DMS53 treated with DMSO at 0.1 percent for 48 hours (cell line): ENCODE data around the gene HIGD1A.
A peak's percentile ranks its signal among the peaks of the same experiment; 100 is the strongest.

Experiments used
- DNase-seq: peaks from one replicate; lab custom pipeline; 2025; ENCODE audit not compliant: unreplicated experiment; lab: John Stamatoyannopoulos, UW

Gene HIGD1A

DNA sequence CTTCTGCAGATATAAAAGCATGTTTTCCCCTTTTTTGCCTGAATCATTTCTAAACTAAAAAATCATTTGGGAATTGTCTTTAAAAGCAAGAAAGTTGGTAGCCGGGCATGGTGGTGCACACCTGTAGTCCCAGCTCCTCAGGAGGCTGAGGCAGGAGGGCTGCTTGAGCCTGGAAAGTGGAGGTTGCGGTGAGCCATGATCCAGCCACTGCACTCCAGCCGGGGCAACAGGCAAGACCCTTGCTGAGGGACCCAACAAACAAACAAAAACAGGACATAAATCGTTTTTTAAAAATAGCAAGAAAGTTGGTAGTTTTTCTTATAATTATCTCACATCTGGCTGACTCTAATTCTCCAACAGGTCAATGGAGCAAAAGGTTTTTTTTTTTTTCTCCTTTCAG, 2.5 kb downstream of the HIGD1A start:
- DNase-seq: no peak

DNA sequence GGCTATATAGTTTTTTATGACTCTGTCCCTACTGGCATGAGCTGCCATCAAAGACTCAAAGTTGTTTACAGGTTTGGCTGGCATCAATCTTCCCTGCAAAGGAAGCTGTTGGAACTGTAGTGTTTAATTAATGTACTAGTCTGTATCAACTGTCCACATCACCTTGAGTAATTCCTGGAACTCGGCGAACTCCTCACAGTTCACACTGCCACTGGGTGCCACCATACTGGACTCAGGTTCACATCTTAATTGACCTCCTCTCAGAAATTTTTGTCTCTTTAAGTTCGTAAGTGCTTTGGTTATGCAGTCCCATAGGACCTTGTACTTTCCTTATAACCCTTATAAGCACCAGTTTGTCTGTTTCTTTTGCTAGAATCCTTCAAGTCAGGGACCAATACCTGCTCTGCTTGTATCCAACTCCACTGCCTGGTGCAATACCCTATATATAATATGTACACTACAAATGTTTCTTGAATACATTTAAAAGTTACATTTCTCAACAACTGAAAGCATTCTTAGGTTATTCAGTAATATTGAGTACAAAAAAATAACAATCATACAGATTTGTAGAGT, 3.2 kb downstream of the HIGD1A start:
- DNase-seq: no peak

DNA sequence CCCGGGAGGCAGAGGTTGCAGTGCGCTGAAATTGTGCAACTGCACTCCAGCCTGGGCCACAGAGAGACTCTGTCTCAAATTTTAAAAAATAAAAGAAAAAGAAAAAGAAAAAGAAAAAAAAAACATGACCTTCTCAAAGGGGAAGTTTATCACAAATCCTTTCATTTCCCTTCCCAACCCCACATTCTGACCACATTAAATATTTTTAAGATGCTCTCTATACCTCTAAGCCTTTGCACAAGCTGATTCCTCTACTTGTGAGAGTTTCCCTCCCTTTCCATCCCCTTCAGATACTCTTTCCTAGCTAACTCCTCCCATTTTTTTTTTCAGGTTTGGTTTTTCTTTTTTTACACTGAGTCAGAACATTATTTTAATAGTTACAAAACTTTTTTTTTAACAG, 4.0 kb downstream of the HIGD1A start:
- DNase-seq: no peak

DNA sequence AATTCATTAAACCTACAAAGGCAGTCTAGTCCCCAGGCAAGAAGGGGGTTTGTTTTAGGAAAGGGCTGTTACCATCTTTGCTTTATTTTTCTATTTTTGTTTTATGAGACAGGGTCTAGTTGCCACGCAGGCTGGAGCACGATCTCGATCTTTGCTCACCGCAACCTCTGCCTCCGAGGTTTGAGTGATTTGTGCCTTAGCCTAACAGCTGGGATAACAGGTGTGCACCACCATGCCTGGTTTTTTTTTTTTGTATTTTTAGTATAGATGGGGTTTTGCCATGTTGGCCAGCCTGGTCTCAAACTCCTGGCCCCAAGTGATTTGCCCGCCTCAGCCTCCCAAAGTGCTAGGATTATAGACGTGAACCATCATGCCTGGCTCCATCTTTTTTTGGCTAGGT, 4.9 kb downstream of the HIGD1A start:
- no peak for DNase-seq

DNA sequence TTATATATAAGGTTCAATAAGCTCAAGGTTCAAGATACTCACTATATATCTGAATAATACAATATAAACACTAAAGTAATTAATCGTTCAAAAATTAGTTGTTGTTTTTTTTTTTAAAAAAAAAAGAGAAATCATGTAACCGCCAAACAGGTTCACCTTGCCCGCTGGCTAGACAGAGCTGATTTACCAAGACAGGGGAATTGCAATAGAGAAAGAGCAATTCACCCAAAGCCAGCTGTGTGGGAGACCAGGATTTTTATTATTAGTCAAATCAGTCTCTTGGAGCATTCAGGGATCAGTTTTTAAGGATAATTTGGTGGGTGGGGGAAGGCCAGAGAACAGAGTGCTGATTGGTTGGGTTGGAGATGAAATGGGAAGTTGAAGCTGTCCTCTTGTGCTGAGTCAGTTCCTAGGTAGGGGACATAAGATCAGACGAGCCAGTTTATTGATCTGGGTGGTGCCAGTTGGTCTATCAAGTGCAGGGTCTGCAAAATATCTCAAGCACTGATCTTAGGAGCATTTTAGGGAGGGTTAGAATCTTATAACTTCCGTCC, 7.9 kb downstream of the HIGD1A start:
- no peak for DNase-seq

DNA sequence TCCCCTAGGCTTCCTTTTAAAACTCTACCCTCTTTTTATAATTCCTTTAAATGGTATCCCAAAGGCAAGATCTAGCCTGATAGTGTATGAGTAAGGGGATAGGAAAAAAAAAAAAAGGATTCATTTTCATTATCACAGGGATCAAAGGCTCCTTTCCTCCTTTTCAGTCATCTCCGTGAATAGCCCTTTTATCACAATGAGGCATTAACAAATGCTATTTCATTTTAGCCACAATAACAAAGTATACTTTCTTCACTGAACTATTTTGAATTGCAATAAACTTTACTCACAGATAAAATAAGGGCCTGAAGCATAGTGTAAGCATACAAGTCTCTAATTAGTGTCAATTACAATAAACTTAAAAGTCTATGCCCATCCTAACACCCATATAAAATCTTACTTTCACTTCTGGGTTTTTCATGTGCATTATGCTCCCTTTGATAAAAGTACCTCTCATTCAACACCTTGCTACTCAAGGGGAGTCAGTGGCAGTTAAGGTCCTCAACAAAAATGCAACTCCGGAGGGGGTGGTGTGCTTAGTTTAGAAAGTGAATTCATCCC, 8.6 kb downstream of the HIGD1A start:
- DNase-seq: no peak

DNA sequence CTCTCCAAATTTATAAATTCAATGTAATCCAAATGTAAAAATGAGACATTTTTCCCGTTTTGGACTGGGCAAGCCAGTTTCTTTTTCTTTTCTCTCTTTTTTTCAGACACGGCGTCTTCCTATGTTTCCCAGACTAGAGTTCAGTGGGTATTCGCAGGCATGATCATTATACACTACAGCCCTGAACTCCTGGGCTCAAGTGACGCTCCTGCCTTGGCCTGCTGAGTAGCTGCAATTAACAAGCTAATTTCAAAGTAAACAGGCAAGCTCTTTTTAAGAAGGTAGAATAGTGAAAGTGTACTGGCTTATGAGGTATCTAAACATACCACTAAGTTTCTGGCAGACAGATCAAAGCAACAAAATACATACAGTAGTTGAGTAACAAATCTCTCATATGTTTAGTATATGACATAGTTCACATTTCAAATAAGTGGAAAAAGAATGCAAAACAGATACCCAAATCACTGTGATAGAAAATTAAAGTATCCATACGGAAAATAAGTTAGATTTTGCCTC, 13.5 kb downstream of the HIGD1A start:
- DNase-seq: no peak

DNA sequence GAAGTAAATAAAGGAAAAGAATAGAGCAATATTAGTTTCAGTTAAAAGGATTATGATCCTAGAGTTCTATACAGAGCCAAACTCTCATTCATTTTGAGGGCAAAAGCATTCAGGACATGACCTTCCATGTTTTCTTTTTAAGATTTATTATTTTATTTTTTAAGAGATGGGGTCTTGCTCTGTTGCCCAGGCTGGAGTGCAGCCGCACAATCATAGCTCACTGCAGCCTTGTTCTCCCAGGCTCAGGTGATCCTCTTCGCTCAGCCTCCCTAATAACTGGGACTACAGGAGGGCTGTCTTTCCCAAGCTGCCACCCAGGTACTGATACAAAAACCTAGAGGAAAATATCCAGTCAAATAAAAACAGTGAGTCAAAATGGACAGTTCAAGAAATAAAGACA, 17.7 kb downstream of the HIGD1A start:
- no peak for DNase-seq

DNA sequence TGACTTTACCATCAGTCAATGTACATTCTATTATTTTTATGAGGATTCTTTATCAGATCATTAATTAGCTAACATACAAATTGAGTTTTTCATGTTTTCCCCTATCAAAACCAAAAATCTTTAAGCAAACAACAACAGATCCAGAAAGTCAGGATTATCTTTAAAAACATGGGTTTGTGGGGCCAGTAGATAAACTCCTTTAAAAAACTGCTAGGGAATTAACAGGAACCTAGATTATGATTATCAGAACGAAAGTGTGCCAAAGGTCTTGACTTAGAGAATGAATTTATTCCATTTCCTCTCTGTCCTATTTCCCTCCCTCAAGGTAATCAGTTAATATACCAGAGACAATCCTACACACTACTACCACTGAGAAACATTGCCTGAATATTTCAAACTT, 18.1 kb downstream of the HIGD1A start:
- no peak for DNase-seq

DNA sequence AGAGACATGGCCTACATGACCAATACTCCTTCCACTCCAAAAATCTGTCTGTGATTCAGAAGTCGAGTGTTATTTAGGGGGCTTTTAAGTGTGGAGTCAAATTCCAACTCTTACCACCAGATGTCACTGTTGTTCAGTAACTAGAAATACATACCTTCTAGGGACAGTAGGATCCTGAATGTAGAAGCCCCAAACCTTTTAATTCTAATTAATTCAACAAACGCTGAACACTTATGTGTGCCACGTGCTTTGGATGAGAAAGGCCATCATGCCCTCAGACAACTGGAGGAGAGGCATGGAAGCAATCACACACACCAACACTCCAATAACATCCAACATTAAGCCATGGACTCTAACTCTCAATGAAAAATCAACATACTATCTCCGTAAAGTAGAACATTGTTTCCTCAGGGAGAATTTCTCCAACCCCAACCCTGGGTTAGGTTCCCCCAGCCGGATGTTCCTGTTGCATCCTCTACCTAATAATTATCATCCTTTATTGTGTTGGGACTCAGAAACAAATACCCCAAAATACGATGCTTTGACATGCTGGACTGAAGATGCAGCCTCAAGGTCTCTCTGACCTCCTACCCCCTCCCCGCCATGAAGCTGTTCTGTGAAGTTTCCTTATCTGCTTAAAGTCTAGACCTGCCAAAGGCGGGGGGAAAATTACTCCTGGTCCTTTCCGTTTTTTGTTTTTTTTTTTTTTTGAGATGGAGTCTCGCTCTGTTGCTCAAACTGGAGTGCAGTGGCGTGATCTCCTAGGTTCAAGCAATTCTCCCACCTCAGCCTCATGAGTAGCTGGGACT, 23.2 kb downstream of the HIGD1A start:
- DNase-seq: peak; percentile 5

DNA sequence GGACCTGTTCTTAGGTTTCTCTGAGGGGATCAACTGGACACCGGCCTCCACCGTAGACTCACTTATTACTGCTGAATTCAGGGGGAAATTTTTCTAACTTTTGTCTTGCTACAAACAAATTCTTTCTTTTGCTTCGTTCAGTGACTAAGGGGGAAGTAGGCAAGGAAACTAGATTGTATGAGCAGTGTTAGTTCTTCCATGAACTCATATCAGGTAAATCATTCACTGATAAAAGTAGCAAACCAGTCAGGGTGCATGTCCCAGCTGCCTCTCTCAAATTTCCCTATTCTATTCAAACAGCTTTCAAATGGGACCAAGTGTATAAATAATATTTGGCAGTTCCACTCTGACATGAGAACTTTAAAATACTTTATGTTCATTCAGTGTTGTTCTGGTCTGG, 23.9 kb downstream of the HIGD1A start:
- DNase-seq: no peak

DNA sequence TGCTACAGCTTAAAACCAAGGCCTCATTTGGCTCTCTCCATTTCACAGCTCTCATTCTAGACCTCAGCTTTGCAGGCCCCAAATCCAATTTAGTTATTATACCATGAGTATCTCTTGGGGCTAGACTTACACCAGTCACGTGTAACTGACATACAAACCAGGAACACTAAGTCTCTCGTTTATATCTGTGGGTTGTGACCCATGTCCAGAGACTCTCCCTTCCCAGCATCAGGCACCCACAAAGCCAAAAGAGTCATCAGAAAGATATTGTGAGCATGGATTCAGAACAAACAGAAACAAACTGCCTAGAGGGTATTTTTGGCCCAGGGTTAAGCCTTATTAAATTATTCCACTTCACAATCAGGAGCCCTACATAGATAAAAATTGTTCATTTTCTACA, 25.6 kb downstream of the HIGD1A start:
- DNase-seq: no peak

DNA sequence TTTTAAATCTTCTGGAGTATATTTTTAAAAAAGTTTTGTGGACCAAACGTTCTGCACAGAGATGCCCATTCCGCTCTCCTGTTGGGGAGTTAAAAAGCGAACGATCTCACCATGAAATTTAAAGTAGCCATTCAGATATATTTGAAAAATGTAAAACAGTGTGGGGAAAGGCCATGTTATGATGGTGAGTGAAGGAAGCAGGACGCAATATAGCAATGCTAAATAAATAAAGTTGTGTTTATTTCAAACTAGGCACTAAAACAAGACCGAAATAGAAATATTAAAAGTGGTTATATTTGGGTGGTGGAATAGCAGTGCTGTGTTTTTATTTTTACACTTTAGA, 30.9 kb downstream of the HIGD1A start:
- DNase-seq: no peak

DNA sequence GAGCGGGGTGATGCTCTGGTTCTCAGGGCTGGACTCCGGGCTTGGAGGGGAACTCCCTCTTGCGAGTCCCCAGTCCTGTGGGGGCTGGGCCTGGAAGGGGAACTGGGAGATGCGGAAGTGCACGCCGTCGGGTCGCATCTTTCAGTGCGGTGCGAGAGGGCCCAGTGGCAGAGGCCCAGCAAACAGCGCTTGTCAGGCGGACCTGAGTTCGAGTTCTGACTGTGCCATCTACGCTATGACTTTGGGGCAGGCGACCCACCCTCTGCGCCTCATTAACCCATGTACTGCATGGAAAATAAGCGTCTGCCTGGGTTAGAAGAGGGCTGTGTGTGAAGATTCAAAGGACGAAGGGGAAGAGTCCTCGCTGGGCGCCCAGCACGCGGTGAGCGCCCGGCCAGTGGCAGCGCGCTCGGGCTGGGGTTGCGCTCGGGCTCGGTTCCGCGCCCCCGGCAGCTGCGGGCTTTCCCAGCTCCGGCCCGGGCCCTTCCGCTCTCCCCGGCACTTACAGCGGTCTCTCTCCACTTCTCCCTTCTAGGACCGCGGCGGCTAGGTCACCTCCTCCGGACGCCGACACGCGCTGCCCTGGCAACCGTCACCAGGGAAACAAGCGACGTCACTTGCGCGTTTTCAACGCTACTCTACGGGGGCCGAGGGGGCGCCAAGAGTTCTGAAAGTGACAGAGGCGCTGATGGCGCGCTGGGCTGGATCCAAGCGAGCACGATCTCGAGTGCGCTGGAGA, 31.5 kb downstream of the HIGD1A start, which contains the start of gene CCDC13:
CCDC13 (minus strand) TSS at position 584 of the 739 bp plus-strand sequence. CDS start 14,908 bp downstream, outside the sequence.
- DNase-seq: peak; percentile 60

DNA sequence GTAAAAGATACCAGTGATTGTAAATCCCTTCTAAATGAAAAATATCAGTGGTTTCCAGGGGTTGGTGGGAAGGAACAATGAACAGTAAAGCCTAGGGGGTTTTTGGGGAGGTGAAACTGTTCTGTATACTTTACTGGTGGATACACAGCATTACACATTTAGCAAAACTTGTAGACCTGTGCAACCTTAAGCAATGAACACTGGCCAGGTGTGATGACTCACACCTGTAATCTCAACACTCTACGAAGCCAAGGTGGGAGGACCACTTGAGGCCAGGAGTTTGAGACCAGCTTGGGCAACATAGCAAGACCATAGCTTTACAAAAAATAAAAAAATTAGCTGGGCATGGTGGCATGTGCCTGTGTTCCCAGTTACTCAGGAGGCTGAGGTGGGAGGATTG, 33.0 kb downstream of the HIGD1A start:
- no peak for DNase-seq

DNA sequence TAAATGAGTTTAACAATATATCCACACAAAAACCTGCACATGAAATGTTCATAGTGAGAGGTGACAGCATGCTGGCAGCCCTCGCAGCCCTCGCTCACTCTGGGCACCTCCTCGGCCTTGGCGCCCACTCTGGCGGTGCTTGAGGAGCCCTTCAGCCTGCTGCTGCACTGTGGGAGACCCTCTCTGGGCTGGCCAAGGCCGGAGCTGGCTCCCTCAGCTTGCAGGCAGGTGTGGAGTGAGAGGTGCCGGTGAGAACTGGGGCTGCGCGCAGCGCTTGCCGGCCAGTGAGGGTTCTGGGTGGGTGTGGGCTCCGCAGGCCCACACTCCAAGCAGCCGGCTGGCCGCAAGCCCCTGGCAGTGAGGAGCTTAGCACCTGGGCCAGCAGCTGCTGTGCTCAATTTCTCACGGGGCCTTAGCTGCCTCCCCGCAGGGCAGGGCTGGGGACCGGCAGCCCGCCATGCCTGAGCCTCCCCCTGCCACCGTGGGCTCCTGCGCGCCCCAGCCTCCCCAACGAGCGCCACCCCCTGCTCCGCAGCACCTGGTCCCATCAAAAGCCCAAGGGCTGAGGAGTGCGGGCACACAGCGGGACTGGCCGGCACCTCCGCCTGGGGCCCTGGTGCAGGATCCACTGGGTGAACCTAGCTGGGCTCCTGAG, 34.7 kb downstream of the HIGD1A start:
- no peak for DNase-seq

DNA sequence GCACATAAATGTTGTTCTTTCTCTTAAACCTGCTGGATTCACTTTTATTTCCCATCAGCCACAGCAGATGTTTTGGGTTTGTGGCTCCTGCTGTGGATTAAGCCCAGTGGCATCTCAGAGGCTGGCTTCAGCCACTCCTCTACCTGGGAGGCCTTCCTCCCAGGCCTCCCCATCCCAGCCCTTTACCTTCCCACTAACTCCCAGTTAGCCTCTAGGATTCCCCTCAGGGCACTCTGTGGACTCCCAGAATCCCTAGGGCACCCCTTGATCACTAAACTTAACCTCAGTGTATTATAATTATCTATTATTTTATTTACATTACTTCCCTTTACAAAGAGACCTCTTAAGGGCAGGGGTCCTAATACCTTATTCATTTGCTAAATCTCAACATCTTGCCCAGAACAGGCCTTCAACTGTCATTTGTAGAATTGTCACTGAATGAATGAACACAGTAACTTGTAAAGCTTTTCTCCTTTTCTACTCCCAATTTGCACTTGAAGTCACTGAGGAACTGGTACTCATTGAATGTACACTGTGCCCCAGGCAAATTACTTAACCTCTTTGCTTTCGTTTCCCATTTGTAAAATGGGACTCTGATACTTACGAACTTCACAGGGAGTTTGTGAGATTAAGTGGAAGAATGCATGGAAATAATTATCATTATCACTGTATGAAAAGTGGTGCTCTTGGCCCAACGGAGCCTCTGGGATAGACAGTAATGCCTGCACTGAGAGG, 39.6 kb downstream of the HIGD1A start:
- no peak for DNase-seq

DNA sequence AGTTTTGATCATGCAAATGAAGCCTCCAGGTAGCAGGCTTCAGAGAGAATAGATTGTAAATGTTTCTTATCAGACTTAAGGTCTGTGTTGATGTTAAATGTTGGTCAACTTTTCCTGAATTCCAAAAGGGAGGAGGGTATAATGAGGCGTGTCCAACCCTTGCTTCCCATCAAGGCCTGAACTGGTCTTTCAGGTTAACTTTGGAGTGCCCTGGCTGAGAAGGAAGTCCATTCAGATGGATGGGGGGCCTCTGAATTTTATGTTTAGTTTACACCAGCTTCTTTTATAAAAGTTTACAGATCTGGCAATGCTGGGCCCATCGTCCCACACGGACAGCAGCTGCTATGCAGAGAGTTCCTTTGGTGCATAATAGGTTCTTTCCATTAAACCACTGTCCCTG, 40.2 kb downstream of the HIGD1A start:
- DNase-seq: no peak

DNA sequence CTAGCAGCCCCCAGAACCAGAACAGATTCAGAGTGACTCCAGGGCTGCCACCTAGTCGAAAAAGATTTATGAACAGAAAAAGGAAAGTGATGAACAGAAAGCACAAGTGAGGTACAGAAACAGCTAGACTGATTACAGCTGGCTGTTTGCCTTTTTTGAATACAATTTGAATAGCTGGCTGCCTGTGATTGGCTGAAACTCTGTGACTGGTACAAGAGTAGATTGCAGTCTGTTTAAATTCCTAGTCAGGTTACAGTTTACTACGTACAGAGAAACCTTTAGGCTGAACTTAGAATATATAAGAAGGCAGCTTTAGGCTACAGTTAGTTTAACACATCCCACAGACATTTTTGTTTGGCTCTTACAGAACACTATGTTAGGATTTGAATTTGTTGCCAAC, 41.3 kb downstream of the HIGD1A start:
- no peak for DNase-seq

DNA sequence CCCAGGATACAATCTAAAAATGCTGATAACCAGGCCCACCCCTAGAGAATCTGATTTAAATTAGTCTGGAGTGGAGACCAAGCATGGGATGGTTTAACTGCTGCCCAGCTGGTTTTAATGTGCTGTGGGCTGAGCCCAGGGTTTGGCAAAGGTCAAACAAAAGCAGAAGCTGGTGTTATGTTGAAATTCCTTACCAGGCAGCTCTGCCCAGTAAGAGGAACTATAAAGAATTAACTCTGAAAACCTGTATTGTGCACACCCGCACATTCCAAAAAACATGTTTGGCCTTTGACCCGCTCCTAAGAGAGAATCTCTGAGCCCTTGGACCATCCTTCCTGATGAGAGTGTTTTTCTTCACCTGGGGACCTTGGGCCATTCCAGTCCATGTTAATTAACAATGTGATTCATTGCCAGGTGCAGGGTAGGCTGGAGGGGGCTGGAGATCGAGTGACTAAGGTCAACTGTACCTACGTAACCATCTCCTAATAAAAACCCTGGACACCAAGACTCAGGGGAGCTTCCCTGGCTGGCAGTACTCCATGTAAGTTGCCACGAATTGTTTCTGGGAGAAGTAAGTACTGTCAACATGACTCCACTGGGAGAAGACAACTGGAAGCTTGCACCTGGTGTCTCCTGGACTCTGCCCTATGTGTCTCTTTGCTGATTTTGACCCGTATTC, 42.1 kb downstream of the HIGD1A start:
- DNase-seq: no peak
